GM21360 (cell line): Measurements from ENCODE around the gene DIAPH3.

Source experiments
- ATAC-seq: cut with Tn5 transposase; IDR thresholded peaks from one replicate; pipeline ENCODE4 v1.9.1; 2021; ENCODE audit warnings: mild to moderate bottlenecking, moderate library complexity; ENCODE audit not compliant: unreplicated experiment

The DIAPH3 gene

DNA sequence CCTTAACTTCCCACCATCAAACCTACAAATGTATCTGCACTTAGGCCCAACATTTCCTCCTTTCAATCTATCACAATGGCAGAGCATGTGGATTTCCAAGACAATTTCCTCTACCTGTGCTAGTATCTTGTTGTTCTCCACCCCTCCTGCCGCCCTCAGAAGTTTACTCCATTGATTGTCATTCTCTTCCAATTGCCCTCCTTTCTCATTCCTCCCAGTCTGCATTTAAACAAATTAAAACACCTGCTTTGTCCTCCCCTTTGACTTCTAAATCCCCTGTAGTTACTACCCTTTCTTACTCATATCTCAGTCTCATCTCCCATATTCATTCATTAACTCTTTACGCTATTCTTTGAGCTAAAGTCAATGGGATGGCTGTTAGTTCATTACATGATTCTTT is 370.6 kb downstream of the DIAPH3 start:
- ATAC-seq = no peak

DNA sequence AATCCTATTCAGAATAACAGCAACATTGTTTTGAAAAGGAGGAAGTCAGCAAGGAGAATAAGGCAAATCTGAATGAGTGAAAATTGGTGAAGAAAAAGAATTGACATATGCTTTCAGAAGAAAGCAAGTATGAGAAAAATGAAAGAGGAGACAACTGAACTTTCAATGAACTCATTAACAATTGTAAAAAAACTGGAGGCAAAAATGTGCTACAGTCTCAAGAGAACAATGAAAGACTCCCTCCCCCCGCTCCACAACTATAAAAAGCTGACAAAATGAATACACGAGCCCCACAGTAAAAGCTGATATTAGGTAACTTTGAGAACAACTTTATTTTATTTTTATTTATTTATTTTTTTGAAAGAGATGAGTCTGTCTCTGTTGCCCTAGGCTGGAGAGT is 373.1 kb downstream of the DIAPH3 start:
- ATAC-seq = no peak

DNA sequence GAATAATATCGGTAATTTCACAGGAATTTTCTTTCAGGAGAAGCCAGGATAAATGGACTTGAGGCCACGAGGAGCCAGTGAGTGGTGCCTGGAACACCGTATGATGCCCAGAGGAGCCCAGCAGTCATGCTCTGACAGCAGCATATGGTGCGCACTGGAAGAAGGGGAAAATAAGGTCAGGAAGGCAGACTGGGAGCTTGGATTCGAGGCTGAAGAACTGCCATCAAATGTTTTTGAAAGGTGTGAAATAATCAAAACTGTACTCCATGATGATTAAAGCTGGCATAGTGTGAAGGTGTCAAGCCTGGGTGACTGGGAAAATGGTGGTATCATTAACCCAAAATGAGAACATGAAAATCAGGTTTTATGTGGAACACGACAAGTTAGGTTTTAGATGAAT is 374.2 kb downstream of the DIAPH3 start:
- ATAC-seq = no peak

DNA sequence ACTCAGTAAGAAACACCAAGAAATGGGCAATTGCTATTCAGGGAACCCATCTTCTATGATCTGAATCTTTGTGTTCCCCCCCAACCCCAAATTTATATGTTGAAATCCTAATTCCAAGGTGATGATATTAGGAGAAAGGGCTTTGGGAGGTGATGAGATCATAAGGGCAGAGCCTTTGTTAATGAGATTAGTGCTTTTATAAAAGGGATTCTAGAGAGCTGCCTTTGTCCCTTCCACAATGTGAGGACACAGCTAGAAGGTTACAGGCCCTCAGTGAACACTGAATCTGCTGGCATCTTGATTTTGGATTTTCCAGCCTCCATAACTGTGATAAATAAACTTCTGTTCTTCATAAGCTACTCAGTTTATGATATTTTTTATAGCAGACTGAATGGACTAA is 376.0 kb downstream of the DIAPH3 start:
- no peak for ATAC-seq

DNA sequence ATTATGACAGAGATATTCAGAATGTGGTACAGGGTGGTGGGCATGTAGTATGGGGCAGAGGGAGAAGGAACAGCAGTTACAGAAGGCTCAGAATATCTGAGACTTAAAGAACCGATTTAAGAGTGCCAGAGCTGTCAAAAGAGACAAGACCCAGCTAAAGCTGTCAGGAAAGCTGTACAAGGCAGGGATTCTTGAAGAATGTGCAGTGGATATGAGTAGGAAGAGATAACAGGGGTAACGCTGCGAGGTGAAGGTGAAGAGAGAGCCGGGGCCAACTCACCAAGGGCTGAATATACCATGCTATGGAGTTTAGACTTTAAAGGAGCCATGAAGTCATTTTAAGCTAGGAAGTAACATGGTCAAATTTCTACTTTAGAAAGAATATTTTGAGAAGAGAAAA is 381.0 kb downstream of the DIAPH3 start:
- ATAC-seq = no peak

DNA sequence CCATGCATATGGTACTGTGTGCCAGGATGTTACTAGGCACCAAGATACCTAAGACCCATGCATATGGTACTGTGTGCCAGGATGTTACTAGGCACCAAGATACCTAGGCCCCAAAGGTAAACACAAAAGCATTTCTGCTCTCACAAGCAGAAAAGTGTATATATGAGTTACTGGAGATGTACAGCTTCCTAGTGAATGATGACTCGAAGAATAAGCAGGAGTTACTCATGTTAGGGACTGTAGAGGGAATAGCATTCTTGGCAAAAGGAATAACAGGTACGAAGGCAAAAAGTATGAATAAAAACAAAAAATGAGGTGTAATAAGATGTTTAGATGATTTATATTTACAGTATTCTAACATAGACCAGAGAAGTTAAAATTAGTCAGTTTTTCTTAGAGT is 383.7 kb downstream of the DIAPH3 start:
- no peak for ATAC-seq

DNA sequence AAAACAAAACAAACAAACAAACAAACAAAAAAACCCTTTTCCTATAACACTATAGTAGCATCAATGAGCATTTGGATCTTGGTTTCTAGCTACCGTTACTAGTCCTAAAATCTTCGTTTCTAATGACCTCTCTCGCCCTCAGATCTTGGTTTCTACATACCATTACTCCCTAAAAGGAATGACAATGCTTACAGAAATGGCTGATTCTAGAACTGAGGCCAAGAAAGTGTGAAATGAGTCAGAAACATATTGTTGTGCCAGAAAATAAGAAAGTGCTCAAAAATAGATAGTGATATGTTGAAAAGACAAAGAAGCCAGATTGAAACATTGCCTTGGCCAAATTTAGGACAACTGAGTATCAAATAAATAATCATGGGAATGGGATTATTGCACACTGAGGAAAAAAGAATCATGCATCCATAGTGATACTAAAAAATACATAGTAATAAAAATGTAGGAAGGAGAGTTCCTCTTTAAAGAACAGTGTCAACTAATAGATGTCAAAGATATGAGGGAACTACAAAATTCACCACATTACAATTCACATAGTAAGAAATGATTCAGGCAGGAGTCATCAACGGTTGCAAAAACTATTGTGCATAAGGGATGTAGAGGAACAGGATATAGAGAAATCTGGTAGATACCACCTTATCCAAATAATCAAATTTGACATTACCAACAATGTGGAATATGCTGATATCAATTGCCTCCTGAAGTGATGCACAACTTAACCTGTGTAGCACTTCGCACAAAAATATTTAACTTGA is 386.6 kb downstream of the DIAPH3 start:
- no peak for ATAC-seq

DNA sequence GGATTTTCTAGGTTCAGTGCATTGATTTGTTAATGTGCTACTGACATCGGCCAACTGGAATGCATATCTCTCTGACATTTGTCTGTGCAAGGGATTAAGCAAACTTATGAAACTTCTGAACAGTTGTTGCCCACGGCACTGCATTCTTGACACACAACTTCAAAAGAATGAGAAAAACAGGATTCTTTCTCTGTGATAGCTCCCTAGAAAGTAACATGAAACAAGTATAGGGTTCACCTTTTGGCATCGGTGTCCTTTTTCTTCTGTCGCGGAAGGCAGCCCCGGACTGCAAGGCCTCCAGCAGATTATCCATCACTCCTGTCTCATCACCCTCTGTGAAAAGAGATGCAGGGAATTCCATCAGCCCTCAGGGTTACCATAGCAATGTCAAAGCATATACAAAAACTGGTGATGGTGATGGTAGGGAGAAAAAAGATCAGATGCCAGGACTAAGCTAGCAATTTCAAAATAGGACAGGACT is 389.2 kb downstream of the DIAPH3 start:
- ATAC-seq = no peak

DNA sequence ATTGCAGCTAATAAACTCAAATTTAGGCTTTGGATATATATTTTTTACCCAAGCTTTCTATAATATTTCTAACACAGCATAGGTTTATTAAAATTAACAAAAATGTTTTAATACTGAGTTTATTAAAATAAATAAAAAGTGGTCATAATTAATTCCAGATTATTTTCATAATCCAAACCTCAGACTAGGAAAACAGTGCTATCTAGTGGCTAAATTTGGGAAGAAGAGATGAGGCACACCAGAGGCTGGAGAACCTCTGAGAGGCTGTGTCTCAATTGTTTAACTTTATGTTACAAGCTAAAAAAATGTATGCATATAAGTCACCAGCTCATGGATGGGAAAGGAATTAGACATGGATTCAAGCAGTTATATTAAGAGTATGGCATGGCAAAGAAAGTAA is 392.5 kb downstream of the DIAPH3 start:
- no peak for ATAC-seq

DNA sequence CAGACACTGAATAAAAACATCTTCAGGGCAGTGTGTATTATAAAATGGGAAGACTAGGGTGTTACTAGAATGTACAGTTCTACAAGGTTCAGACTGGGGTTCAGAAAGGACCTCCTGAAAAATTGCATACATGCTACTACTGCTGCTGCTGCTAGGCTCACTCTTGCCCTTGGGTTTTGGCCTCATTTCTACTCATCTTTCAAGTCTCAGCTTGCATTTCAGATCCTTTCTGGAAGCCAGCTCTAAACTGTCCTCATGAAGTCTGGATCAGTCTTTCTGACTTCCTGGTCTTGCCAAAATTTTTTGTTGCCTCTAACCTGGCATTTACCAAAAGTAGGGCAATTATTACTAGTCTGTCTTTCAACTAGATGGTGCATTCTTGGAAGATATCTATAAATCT is 393.3 kb downstream of the DIAPH3 start:
- ATAC-seq = no peak

DNA sequence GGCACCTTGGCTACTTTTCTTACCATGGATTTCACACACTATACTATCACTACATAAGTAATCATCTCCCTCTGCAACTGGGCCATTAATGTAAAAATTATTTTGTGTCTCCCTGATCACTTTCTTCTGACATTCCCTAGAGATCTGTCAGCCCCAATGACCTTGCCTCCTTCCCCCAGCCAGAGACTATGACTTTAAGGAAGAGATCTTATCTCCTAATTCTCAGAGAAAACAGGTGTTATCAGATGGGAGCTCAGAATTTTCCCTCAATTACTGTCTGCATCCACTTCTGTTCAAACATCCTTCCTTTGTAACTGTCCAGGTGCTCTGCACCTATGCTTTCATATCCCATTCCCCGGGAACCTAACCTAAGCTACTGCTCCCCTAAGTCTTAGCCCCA is 397.5 kb downstream of the DIAPH3 start:
- ATAC-seq = no peak

DNA sequence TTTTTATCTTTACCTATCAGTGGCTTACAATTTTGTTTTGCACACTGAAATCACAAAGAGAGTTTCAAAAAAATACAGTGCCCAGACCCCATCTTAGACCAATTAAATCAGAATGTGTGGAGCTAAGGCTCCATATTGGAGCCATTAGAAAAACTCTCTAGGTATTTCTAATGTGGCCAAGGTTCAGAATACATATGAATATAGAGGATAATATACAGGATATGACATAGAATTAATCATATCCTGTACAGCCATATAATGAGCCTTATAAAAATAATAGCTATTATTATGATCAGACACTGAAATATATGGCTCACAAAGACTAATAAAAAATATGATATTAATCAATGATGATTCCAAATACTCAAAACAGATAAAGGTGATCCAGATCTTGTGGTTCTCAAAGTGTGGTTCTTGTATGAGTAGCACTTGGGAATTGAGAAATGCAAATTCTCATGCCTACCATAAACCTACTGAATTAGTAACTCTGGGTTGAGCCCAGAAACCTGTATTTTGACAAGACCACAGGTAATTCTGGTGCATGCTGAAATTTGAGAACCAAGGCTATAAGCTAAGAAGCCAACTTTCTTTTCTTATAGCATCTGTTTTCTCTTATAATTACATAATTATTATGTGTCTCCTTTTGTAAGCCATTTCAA is 408.0 kb downstream of the DIAPH3 start:
- ATAC-seq = no peak

DNA sequence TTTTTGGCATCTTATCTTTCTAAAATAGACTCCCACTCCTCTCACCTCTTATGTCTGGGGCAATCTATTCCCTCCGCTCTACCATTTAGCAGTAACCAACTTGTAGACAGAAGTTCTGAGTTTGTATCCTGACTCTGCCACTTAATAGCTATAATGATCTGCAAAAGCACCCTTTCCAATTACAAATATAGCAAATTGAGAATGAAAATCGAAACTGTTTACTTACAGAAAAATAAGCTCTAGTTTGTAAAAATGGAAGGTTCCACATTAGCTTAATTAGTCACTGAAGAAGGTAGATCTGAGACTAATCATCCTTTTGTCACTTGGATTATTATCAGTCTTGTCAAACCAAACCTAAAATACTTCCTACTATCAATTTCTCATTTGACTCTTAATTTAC is 409.3 kb downstream of the DIAPH3 start:
- ATAC-seq = no peak

DNA sequence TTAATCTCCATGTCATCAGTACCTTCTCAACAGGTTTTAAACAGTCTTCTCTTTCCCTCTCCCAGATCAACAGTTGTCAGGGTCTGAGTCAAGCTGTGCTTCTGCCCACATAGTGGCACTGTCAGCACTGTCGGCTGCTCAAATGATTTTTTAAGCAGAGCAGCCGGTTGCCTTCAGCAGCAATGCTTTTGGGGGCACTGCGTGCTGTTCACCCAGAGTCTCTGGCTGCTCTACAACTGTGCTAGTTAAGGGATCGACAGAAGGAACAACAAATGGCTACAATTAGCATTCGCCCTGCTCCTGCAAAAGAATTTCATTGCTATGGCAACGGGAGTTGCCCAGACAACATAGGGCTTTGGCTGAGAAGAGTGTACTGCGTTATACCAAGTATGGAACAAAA is 412.9 kb downstream of the DIAPH3 start:
- no peak for ATAC-seq

DNA sequence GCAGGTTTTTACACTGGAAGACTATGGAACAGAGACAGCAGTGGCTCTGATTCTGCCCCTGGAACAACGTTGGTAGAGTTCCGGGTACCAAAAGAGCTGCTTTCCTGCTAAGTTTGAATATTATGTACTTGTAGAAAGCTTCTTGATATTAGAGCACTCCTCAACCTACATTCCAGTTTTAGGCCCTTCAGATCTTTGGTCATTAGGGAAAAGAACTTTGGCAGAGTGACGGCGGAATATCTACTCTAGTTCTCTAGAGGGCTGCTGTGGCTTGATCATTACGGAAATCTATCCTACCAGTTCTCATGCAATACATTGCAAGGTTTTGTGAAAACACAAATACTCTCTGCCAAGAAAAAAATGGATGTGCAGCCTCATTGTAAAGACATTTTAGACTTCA is 415.7 kb downstream of the DIAPH3 start:
- ATAC-seq = no peak

DNA sequence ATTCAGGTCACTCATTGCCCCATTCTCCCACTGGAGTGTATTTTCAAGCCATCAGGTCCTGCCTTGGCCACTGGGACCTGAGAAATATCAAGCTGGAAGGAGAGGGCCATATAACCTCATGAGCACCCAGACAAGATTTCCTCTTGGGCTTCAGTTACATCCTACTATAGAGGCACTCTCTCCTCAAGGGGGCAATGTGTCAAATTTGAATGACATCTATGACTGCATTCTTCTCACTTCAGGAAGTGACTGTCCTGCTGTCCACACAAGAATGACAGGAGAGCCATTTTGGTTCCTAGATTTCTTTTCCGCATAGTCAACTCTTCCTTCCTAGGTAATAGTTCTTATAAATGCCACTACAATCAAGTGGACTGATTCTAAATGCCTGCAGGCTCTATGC is 416.2 kb downstream of the DIAPH3 start:
- no peak for ATAC-seq

DNA sequence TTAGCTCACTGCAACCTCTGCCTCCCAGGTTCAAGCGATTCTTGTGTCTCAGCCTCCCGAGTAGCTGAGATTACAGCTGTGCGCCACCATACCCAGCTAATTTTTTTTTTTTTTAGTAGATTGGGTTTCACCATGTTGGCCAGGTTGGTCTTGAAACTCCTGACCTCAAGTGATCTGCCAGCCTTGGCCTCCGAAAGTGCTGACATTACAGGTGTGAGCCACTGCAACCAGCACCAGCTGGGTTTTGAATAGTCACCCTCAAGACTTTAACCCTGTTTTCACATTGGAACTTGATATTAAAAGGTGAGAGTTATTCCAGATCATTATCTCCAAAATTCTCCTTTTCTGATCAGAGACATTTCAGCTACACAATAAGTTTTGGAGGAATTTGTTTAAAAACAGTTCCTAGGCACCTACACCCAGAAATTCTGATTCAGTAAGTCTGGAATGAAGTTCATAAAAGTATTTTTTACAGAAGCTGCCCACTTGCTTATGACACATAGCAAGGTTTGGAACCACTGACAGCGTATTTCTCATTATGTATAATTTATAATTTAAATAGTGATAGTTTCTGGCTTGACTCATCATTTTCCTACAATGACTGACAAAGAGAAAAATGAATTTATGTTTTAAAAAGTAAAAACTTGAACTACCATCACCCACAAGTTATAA is 417.3 kb downstream of the DIAPH3 start:
- no peak for ATAC-seq

DNA sequence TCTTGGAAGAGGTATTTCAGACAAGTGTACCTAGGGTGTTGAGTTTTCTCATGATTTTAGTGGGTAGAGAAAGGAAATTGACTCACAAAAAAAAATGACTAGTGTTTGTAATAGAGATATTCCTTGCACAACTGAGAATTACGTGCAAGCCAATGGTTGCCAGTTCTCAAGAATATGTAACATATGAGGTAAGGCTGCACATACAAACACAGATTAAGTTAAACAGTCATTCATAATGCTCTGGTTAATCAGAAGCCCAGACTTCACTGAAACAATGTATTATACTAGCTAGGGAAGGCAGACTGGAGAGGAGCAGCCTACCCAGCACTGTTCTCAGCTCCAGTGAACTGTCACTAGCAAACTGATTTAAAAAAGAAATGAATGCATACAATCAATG is 418.3 kb downstream of the DIAPH3 start:
- no peak for ATAC-seq

DNA sequence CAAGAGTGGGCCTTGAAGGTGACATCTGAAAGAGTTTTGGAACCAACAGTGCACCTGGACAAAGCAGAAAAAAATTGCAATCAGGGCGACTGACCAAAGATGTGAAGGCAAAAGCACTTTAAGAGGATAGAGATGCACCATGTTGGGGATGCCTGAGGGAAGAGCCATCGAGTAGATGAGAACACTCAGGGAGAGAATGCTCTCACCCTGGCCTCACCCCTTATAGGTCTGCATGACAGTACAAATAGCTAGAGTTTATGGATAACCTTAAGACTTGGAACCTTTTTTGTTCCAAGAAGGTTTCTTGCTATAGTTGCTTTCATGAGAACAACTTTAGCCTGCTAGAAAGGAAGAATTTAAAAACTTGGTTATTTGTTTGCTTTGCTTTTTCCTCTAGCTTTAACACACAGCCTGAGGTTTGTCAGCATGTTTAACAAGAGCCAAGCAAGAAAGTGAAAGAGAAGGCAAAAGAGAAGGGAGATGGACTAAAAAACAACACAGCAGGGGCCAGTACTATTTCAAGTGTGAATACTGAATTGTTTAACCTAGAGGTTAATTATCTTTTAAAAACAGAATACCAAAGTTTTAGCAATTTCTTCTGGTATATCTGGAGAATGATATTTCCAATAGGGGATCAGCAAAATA is 418.9 kb downstream of the DIAPH3 start:
- ATAC-seq = no peak

DNA sequence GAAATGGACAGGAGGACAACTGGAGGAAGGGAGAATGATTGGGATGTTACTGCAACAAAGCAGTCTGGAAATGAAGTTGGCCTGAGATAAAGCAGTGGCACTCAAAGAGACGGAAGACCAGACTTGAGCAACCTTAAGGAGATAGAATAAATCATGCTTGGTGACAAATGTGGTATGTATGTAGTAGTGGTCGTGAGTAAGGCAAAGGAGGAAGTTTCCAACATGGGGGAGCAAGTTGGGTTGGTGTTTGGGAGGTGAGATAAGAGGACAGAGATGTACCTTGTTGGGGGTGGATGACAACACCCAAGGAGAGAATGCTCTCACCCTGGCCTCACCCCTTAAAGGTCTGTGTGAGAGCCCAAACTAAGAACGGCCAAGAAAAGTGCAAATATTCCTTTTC is 420.5 kb downstream of the DIAPH3 start:
- ATAC-seq = no peak

DNA sequence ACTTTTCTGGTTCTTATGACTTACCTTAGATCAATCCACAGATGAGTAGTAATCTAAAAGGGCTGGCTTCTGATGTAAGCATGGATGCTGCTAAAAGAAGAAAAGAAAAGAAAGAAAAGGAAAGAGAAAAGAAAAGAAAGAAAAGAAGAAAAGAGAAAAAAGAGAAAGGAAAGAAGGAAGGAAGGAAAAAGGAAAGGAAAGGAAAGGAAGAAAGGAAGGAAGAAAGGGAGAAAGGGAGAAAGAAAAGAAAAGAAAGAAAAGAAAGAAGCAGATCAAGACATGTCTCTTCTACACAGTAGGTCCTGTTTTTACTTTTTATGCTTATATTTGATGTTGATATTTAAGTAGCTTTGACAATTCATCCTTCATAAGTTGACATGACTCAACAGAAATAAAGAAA is 421.3 kb downstream of the DIAPH3 start:
- ATAC-seq = no peak

DNA sequence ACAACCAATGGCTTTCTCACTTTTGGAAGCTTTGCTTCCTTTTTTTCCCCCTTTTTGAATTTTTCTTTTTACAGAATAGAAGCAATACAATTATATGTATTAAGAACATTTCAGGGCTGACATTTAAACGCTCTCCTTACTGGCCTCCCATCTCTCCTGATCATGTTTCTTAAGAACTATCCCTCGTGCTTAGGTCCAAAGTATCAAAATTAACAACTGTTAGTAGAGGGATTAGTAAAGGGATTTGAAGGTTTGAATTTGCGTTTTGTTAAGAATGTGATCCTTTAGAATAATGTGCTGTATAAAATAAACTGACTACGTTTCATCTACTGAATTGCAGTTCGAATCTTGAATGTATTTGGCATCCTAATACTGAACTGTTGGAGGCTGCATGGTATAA is 424.8 kb downstream of the DIAPH3 start:
- no peak for ATAC-seq
